Neutrophil (primary cell): ENCODE results near the gene TIMM10.

ENCODE experiments used
- H3K27ac ChIP-seq: fragments of 200-600 bp; sonication (generic); 2 replicates; pipeline ENCODE4 v1.5.1; 2016; ENCODE audit warnings: mild to moderate bottlenecking, moderate library complexity
- H3K27me3 ChIP-seq: fragments of 200-600 bp; sonication (generic); 2 replicates; pipeline ENCODE4 v1.6.0; 2016; ENCODE audit warnings: mild to moderate bottlenecking
- H3K36me3 ChIP-seq: fragments of 200-600 bp; sonication (generic); 2 replicates; pipeline ENCODE4 v1.5.1; 2017
- H3K4me1 ChIP-seq, 2 experiments: fragments of 200-600 bp in 1 of 2; sonication (generic) in 1 of 2; 1 replicate in 1 of 2; 2 replicates in 1 of 2; pipeline versions ENCODE4 v1.5.1 to v1.6.1; 2013 to 2016; ENCODE audit warnings: low read depth in 1 of 2, low read length in 1 of 2, mild to moderate bottlenecking in 1 of 2, moderate library complexity in 1 of 2; ENCODE audit not compliant: control insufficient read depth in 1 of 2, insufficient read depth in 1 of 2
- H3K4me3 ChIP-seq, 2 experiments: fragments of 200-600 bp in 1 of 2; sonication (generic) in 1 of 2; 1 replicate in 1 of 2; 2 replicates in 1 of 2; pipeline ENCODE4 v1.5.1; 2013 to 2016; ENCODE audit warnings: low read depth in 1 of 2, low read length in 1 of 2, mild to moderate bottlenecking in 1 of 2, moderate library complexity in 1 of 2
- H3K9me3 ChIP-seq: fragments of 200-600 bp; sonication (generic); 2 replicates; pipeline ENCODE4 v1.5.1; 2016
- CTCF ChIP-seq: fragments of 200-600 bp; sonication (generic); IDR thresholded peaks from 2 replicates; pipeline ENCODE4 v1.5.1; 2016; ENCODE audit warnings: antibody characterized with exemption

TIMM10 gene

GRCh38 chr11:57514538-57515331 is 15.8 kb downstream of the TIMM10 start:
- Histone ChIP-seq H3K4me3 (peak overlapping the region; percentile 61 to 69), H3K4me1 (peaks cover 24 to 25% of the 10 kb centered on the region in 2 experiments), H3K27me3 (peaks cover 17% of the 10 kb centered on the region), H3K9me3 (no peaks in the 10 kb centered on the region), H3K27ac (no peak overlapping the region), H3K36me3 (no peaks in the 10 kb centered on the region)
- TF ChIP-seq CTCF = no peak

GRCh38 chr11:57513911-57514537 is 16.5 kb downstream of the TIMM10 start:
- no peak overlapping the region for H3K27ac ChIP-seq
- no peaks in the 10 kb centered on the region for H3K36me3 ChIP-seq
- H3K4me3 ChIP-seq = peak overlapping the region; percentile 61 to 69
- no peak for TF ChIP-seq CTCF
- peaks cover 17% of the 10 kb centered on the region for H3K27me3 ChIP-seq
- H3K4me1 ChIP-seq = peaks cover 24 to 25% of the 10 kb centered on the region in 2 experiments
- no peaks in the 10 kb centered on the region for H3K9me3 ChIP-seq

DNA sequence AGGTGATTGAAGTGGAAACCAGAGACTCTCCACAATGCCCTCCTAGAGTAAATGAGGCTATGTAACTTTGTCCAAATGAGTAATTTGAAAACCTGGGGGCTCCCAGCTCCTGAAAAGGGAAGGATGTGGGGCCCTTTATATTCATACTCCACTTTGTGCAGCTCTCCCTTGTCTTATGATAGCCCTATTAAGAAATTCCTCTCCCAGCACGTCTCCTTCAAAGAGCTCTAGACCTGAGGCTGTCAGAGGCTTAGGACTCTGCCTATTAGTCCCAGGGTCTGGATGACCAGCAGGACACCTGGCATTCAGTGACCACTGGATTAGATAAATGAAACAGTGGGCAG is 17.1 kb downstream of the TIMM10 start:
- no peaks in the 10 kb centered on the region for H3K9me3 ChIP-seq
- H3K27me3 ChIP-seq = peaks cover 17% of the 10 kb centered on the region
- H3K36me3 ChIP-seq = no peaks in the 10 kb centered on the region
- TF ChIP-seq CTCF = no peak
- H3K4me1 ChIP-seq = peaks cover 24 to 25% of the 10 kb centered on the region in 2 experiments
- no peak overlapping the region for H3K27ac ChIP-seq
- no peak overlapping the region for H3K4me3 ChIP-seq

GRCh38 chr11:57512646-57513451 is 17.7 kb downstream of the TIMM10 start:
- Histone ChIP-seq H3K27ac (no peak overlapping the region), H3K4me3 (no peak overlapping the region)

More at GRCh38 chr11:57512646-57513451, 17.7 kb downstream of the TIMM10 start:
- no peak for TF ChIP-seq CTCF
- H3K27me3 ChIP-seq = peaks cover 17% of the 10 kb centered on the region
- H3K9me3 ChIP-seq = no peaks in the 10 kb centered on the region
- H3K4me1 ChIP-seq = peaks cover 24 to 25% of the 10 kb centered on the region in 2 experiments
- no peaks in the 10 kb centered on the region for H3K36me3 ChIP-seq
